OCI-LY1 (cell line): Measurements from ENCODE around the gene ELOVL6.

Source experiments
- CTCF ChIP-seq: fragments of 200-600 bp; sonication (generic), shearing (Covaris generic); IDR thresholded peaks from 2 replicates; pipeline ENCODE4 v1.5.1; 2017; ENCODE audit warnings: mild to moderate bottlenecking, antibody characterized with exemption, low read length, moderate library complexity, mixed read lengths
- EZH2 ChIP-seq: fragments of 200-600 bp; sonication (generic), shearing (Covaris generic); IDR thresholded peaks from 2 replicates; pipeline ENCODE4 v1.8.0; 2017; ENCODE audit warnings: borderline replicate concordance, mixed run types, mild to moderate bottlenecking, antibody characterized with exemption, low read length, moderate library complexity, mixed read lengths

GRCh38 chr4:110107866-110108265 lies 90.5 kb downstream of the ELOVL6 start:
- TF ChIP-seq EZH2 (no peak), CTCF (no peak)
